CD4-positive, alpha-beta T cell treated with Interleukin-4 for 1 hour (primary cell): ENCODE measurements around the gene FOXP4.

ENCODE experiments used
- DNase-seq, 2 donors: peaks; one replicate each; pipeline ENCODE4 v3.0.0-alpha.2; 2020 to 2022

Gene FOXP4

DNA sequence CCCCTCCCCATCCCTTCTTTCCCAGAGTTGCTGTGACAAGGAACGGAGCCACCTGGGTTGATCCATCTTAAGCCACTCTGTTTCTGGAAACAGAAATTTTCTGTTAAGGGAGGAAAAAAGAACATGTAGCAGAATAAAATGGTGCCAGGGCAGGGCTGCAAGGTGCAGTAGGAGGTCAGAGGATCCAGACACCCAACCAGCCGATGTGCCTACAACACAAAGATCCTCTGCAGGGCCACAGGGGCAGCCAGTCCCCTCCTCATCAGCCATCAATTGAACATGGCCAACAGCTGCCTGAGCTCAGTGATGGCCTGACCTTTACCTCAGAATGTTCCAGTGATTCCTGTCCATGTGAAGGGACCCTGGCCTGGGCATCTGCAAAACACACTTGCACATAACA lies 103.9 kb downstream of the FOXP4 start:
- no peak for DNase-seq

GRCh38 chr6:41651246-41651961 lies 105.2 kb downstream of the FOXP4 start:
- DNase-seq, result no peak
